Effector memory CD4-positive, alpha-beta T cell (primary cell): Measurements from ENCODE around the gene TTC34.

ENCODE experiments used
- DNase-seq, 3 donors: peaks; one replicate each; pipeline ENCODE4 v3.0.0-alpha.2; 2020
- H3K27ac ChIP-seq: 2 replicates; pipeline ENCODE4 v1.7.0; 2013; ENCODE audit warnings: mild to moderate bottlenecking, low read length, moderate library complexity; ENCODE audit not compliant: insufficient read depth, poor library complexity, severe bottlenecking
- H3K27me3 ChIP-seq: replicated peaks from 2 replicates; pipeline ENCODE4 v1.7.0; 2013; ENCODE audit warnings: mild to moderate bottlenecking, low read length; ENCODE audit not compliant: insufficient read depth, control insufficient read depth, poor library complexity, severe bottlenecking
- H3K36me3 ChIP-seq: 2 replicates; pipeline ENCODE4 v1.7.0; 2013; ENCODE audit warnings: mild to moderate bottlenecking, low read length, moderate library complexity; ENCODE audit not compliant: control insufficient read depth, insufficient read depth
- H3K4me1 ChIP-seq: 2 replicates; pipeline ENCODE4 v1.7.0; 2013; ENCODE audit warnings: low read length, mild to moderate bottlenecking; ENCODE audit not compliant: control insufficient read depth, insufficient read depth, poor library complexity, severe bottlenecking
- H3K4me3 ChIP-seq: 2 replicates; pipeline ENCODE4 v1.7.0; 2013; ENCODE audit warnings: low read length, low read depth, mild to moderate bottlenecking; ENCODE audit not compliant: insufficient read depth, poor library complexity, severe bottlenecking
- H3K9me3 ChIP-seq: 2 replicates; pipeline ENCODE4 v1.7.0; 2013; ENCODE audit warnings: mild to moderate bottlenecking, low read length, moderate library complexity; ENCODE audit not compliant: control insufficient read depth

The TTC34 gene

GRCh38 chr1:2642131-2642559 is 159.3 kb downstream of the TTC34 start:
- Histone ChIP-seq H3K27ac (peak overlapping the region; percentile 99), H3K4me3 (peak overlapping the region; percentile 90)
- no peak for DNase-seq

GRCh38 chr1:2641381-2642130 is 159.9 kb downstream of the TTC34 start:
- DNase-seq: no peak
- Histone ChIP-seq H3K4me1 (peaks cover 24% of the 10 kb centered on the region), H3K9me3 (no peaks in the 10 kb centered on the region), H3K27ac (peak overlapping the region; percentile 99), H3K27me3 (no peaks in the 10 kb centered on the region), H3K4me3 (peak overlapping the region; percentile 90), H3K36me3 (no peaks in the 10 kb centered on the region)

More at GRCh38 chr1:2642131-2642559, 159.3 kb downstream of the TTC34 start:
- no peaks in the 10 kb centered on the region for H3K27me3 ChIP-seq
- peaks cover 24% of the 10 kb centered on the region for H3K4me1 ChIP-seq
- no peaks in the 10 kb centered on the region for H3K36me3 ChIP-seq
- H3K9me3 ChIP-seq: no peaks in the 10 kb centered on the region

GRCh38 chr1:2640626-2641025 is 160.9 kb downstream of the TTC34 start:
- H3K4me1 ChIP-seq: peaks cover 24% of the 10 kb centered on the region
- H3K4me3 ChIP-seq: no peak overlapping the region
- H3K9me3 ChIP-seq: no peaks in the 10 kb centered on the region
- H3K36me3 ChIP-seq: no peaks in the 10 kb centered on the region
- no peak overlapping the region for H3K27ac ChIP-seq
- H3K27me3 ChIP-seq: no peaks in the 10 kb centered on the region
- DNase-seq: no peak

- H3K4me3 ChIP-seq: no peak overlapping the region
- no peaks in the 10 kb centered on the region for H3K27me3 ChIP-seq
- H3K36me3 ChIP-seq: no peaks in the 10 kb centered on the region
- peaks cover 24% of the 10 kb centered on the region for H3K4me1 ChIP-seq
- peak overlapping the region; percentile 22 for H3K27ac ChIP-seq
- DNase-seq: no peak
- H3K9me3 ChIP-seq: no peaks in the 10 kb centered on the region
Measured at GRCh38 chr1:2639607-2640521, 161.6 kb downstream of the TTC34 start.

GRCh38 chr1:2639203-2639602 is 162.3 kb downstream of the TTC34 start:
- Histone ChIP-seq H3K36me3 (no peaks in the 10 kb centered on the region), H3K4me1 (peaks cover 24% of the 10 kb centered on the region), H3K4me3 (no peak overlapping the region), H3K9me3 (no peaks in the 10 kb centered on the region), H3K27me3 (no peaks in the 10 kb centered on the region), H3K27ac (peak overlapping the region; percentile 22)
- DNase-seq: no peak

- Histone ChIP-seq H3K36me3 (no peaks in the 10 kb centered on the region), H3K27me3 (peaks cover under 1% of the 10 kb centered on the region), H3K4me1 (peaks cover 22% of the 10 kb centered on the region), H3K9me3 (no peaks in the 10 kb centered on the region), H3K27ac (no peak overlapping the region), H3K4me3 (no peak overlapping the region)
- DNase-seq: no peak
Measured at GRCh38 chr1:2638466-2639115, 162.9 kb downstream of the TTC34 start.

GRCh38 chr1:2637442-2638145 is 163.9 kb downstream of the TTC34 start:
- H3K27ac ChIP-seq: no peak overlapping the region

GRCh38 chr1:2636733-2637132 is 164.8 kb downstream of the TTC34 start:
- H3K27ac ChIP-seq: no peak overlapping the region
- H3K4me1 ChIP-seq: peaks cover 7% of the 10 kb centered on the region
- H3K36me3 ChIP-seq: no peaks in the 10 kb centered on the region
- DNase-seq: no peak
- H3K4me3 ChIP-seq: no peak overlapping the region
- no peaks in the 10 kb centered on the region for H3K9me3 ChIP-seq
- peaks cover 6% of the 10 kb centered on the region for H3K27me3 ChIP-seq

More at GRCh38 chr1:2637442-2638145, 163.9 kb downstream of the TTC34 start:
- Histone ChIP-seq H3K27me3 (peaks cover 6% of the 10 kb centered on the region), H3K4me1 (peaks cover 15% of the 10 kb centered on the region), H3K36me3 (no peaks in the 10 kb centered on the region), H3K4me3 (no peak overlapping the region), H3K9me3 (no peaks in the 10 kb centered on the region)
- no peak for DNase-seq

- no peak overlapping the region for H3K4me3 ChIP-seq
- peaks cover 10% of the 10 kb centered on the region for H3K27me3 ChIP-seq
- H3K36me3 ChIP-seq: no peaks in the 10 kb centered on the region
- H3K4me1 ChIP-seq: no peaks in the 10 kb centered on the region
- H3K9me3 ChIP-seq: no peaks in the 10 kb centered on the region
- H3K27ac ChIP-seq: no peak overlapping the region
- no peak for DNase-seq
Measured at GRCh38 chr1:2635361-2636010, 166.0 kb downstream of the TTC34 start.
